HG03196 (cell line): ENCODE data around the gene NCAPH2.

Source experiments
- ATAC-seq: cut with Tn5 transposase; IDR thresholded peaks from one replicate; pipeline ENCODE4 v1.9.1; 2021; ENCODE audit not compliant: unreplicated experiment

Gene NCAPH2

GRCh38 chr22:50473855-50474671, 34.0 kb upstream of the NCAPH2 start:
- no peak for ATAC-seq

- peak; percentile 62 for ATAC-seq
These were observed 33.0 kb upstream of the NCAPH2 start, which contains the start of gene SBF1 for GRCh38 chr22:50474710-50475651. TSS of gene SBF1 (minus strand) at chr22:50475035. CDS start at chr22:50474840, 195 bp downstream.

- no peak for ATAC-seq
These were observed 32.4 kb upstream of the NCAPH2 start for GRCh38 chr22:50475652-50476002.

- no peak for ATAC-seq
These were observed 31.2 kb upstream of the NCAPH2 start for GRCh38 chr22:50476868-50477267.

GRCh38 chr22:50477923-50478322, 30.1 kb upstream of the NCAPH2 start:
- ATAC-seq = no peak

- no peak for ATAC-seq
These were observed 28.3 kb upstream of the NCAPH2 start for GRCh38 chr22:50479721-50480120.

GRCh38 chr22:50481045-50481439, 27.0 kb upstream of the NCAPH2 start:
- no peak for ATAC-seq

- ATAC-seq = no peak
These were observed 26.5 kb upstream of the NCAPH2 start, which contains the start of gene ADM2 for GRCh38 chr22:50481440-50482106. TSS of gene ADM2 (plus strand) at chr22:50481543. CDS start at chr22:50481848, 305 bp downstream.

- ATAC-seq = no peak
These were observed 25.6 kb upstream of the NCAPH2 start for GRCh38 chr22:50482107-50483074.

GRCh38 chr22:50483106-50483505, 24.9 kb upstream of the NCAPH2 start:
- no peak for ATAC-seq

- ATAC-seq = no peak
These were observed 24.5 kb upstream of the NCAPH2 start for GRCh38 chr22:50483556-50483955.

GRCh38 chr22:50483977-50484853, 23.8 kb upstream of the NCAPH2 start:
- ATAC-seq = no peak

GRCh38 chr22:50485221-50486131, 22.5 kb upstream of the NCAPH2 start:
- no peak for ATAC-seq

- no peak for ATAC-seq
These were observed 21.3 kb upstream of the NCAPH2 start, which contains the start of gene MIOX for GRCh38 chr22:50486561-50487289. TSS of gene MIOX (plus strand) at chr22:50486859. CDS start at chr22:50486898, 39 bp downstream.

GRCh38 chr22:50487290-50488005, 20.6 kb upstream of the NCAPH2 start:
- ATAC-seq = no peak

- ATAC-seq = no peak
These were observed 19.9 kb upstream of the NCAPH2 start for GRCh38 chr22:50488006-50488677.
